T47D (cell line): ENCODE results near the gene C2orf76.

Experiments used
- DNase-seq, 2 experiments: peaks; one replicate each; pipeline versions ENCODE4 v3.0.0 to v3.0.0-alpha.2; 2011 to 2012; ENCODE audit warnings: low read depth in 1 of 2, low spot score in 1 of 2
- JUND ChIP-seq: IDR thresholded peaks from 2 replicates; pipeline ENCODE4 v1.6.1; 2012; ENCODE audit warnings: low read depth
- in situ Hi-C: cut with HindIII; loops from 2 replicates; pipeline ENCODE4 v1.10.0; 2016; ENCODE audit warnings: low sequenced_read_pairs, low pct_unique_long_range_greater_than_20kb

Gene C2orf76

GRCh38 chr2:119317554-119317953 is 49.1 kb downstream of the C2orf76 start:
- in situ Hi-C loops: no loop called here
- no peak for TF ChIP-seq JUND
- no peak for DNase-seq

DNA sequence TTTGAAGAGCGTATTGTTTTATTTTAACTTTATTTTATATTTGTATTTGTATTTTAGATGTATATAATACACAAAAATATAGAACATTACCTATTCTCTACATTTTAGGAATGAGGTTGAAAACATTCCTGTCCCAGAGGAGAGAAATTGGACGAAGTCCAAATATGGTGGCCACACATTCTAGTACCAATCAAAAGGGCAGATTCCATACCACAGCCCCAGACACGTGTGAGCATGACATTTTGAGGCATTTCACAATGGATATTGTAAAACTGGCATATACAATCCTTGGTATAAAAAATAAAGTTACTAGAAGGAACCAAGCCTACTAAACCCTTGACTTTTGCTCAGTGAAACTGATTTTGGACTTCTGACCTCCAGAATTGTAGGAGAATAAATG is 50.6 kb downstream of the C2orf76 start:
- no peak for DNase-seq

DNA sequence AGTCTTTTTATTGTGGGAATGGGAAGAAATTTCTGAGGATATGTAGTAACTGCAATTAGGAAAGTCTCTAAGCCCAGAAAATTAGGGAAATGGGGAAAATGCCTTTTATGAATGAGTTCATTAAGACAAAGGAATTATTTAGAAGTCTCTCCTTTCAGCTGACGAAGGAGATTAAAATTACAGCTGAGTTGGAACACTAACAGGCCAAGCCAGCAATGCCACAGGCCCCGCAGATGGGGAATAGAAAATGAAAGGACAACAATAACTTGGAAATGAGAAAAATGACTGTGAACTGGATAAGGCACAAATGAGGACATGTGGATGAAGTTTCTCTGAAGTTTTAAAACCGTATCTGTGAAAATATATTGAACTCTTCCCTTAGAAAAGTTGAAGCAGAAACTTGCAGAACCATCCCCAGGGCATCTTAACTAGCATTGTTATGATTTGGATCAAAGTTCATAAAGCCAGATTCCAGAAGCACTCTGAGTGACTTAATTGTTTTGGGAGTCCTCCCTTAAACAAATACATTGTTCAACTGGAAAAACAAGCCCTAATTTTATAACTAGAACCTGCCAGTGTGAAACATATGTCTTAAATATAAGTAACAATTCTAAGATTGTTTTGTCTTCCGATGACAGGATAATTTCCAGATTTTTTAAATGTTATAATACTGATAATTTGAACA is 51.3 kb downstream of the C2orf76 start:
- no peak for TF ChIP-seq JUND
- DNase-seq: peak in 1 of 2 experiments; percentile 55
- in situ Hi-C loops: no loop called here

More for the DNA sequence above, 50.6 kb downstream of the C2orf76 start:
- TF ChIP-seq JUND: no peak
- in situ Hi-C loops: no loop called here

- in situ Hi-C loops: no loop called here
- no peak for TF ChIP-seq JUND
These were observed 54.8 kb downstream of the C2orf76 start for GRCh38 chr2:119311831-119312230.

DNA sequence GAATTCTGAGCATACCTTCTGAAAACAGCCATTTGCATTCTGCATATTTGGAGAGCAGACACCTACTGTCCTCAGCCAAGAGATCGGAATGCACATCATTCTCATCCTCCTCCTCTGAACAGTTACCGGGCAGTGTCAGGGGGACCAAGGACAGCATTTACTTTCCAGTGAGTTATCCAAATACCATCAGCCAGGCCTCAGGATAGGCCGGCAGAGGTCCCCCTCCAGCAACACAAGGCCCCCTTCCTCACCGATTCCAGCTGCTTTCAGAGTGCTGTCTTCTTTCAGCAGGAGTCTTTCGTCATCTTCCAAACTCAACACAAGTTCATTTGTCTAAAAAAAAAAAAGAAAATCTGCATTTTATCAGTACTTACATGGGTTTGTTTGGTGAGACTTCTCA is 55.3 kb downstream of the C2orf76 start:
- in situ Hi-C loops: no loop called here
- no peak for DNase-seq
- no peak for TF ChIP-seq JUND

More at GRCh38 chr2:119311831-119312230, 54.8 kb downstream of the C2orf76 start:
- DNase-seq: no peak

DNA sequence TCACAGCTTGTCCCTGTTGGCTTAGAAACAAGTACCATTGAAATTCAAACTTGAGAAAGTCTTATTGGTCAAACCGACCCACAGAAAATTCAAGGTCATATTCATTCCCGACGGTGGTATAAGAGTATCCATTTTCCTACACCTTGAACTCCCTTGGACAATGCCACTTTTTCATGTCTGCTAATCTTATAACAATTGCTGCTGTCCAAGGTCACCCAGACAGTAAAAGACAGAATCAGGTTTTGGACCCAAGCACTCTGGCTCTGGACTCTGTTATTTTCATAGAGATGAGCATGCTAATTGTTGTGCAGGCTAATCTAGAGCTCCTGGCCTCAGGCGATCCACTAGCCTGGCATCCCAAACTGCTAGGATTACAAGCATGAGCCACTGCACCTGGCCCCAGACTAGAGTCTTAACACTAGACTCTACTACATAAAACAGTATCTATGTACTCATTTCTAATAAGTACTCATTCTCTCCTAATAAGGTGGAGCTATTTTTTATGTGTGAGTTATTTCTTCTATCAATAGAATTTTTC is 57.8 kb downstream of the C2orf76 start:
- DNase-seq: no peak
- in situ Hi-C loops: no loop called here
- no peak for TF ChIP-seq JUND

DNA sequence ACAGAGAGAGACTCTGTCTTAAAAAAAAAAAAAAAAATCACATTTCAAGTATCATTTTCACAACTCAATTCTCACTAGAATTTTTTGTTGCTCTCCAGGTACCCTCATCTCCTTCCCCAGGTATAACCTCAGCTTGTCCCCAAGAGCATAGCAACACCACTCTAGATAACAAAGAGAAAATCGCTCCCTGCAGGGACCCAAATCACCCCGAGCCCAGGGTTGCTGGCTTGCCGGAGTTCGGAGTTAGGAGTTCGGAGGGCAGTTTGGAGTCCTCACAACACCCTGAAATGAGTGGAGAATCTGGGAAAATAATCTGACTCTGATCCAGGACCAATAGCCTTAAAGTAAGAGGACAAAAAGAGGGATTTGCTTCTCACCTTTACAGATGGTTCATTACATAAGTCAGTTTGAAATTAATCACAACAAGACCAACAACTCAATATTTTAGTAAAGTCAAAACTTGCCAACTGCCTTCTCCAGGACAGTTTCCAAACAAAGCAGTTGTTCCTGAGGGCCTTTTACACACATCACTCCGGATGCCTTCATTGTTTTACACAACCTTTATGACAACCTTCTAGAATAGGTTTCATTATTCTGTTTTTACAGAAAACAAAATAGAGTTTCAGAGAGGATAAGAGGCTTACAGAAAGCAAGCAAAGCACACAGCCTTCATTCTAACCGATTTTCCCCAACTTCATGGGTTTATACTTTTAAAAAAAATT is 59.1 kb downstream of the C2orf76 start:
- in situ Hi-C loops: no loop called here

GRCh38 chr2:119306196-119306590 is 60.4 kb downstream of the C2orf76 start:
- in situ Hi-C loops: no loop called here
- TF ChIP-seq JUND: no peak
- DNase-seq: no peak

More for the DNA sequence above, 59.1 kb downstream of the C2orf76 start:
- no peak for TF ChIP-seq JUND
- DNase-seq: no peak

DNA sequence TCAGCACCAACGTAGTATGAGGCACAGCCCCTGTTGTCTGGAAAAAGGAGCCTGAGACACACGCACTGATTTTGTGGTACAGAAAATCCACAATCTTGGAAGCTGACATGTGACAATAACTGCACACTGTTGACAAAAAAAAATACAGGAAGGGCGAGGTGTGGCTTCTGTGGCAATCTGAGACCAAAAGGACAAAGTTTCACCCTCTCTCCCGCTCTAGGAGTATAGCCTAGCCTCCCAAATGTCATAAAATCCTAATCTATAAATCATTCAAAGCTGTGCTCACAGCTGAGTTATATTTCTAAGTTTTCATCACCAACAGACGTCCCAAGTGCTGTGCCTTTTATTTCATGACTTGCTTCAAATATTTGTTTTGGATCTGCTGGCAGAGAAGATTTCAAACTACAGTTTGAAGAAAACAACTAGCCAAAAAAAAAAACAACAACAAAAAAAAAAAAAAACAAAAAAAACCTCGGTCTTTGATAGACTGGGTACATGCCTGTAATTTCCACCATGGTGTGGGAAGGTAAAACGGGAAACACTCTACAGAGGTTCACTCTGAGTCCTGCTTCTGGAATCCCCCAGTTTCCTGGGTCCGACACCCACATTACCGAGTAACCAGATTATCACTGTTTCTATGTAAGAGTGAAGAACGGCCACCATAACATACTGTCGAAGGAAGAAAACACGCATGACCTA is 61.0 kb downstream of the C2orf76 start:
- no peak for DNase-seq
- no peak for TF ChIP-seq JUND
- in situ Hi-C loops: no loop called here

DNA sequence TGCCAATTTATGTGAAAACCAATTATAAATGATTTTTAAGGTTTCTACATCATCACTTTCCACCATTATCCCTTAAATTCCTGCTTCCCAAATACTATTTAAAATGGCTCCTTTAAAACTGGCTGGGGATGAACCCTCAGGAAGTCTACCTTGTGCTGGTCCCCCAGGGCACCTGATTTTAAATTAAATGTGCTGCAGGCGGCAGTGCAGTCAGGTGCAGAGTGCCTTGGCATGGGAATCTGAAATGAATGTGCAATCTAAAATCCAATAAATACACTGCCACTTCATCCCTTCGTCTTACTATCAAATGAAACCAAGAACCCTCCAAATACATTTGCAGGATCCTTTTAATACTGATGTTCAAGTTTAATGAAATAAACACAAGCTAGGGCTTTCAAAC is 61.8 kb downstream of the C2orf76 start:
- DNase-seq: no peak
- in situ Hi-C loops: no loop called here
- TF ChIP-seq JUND: no peak

DNA sequence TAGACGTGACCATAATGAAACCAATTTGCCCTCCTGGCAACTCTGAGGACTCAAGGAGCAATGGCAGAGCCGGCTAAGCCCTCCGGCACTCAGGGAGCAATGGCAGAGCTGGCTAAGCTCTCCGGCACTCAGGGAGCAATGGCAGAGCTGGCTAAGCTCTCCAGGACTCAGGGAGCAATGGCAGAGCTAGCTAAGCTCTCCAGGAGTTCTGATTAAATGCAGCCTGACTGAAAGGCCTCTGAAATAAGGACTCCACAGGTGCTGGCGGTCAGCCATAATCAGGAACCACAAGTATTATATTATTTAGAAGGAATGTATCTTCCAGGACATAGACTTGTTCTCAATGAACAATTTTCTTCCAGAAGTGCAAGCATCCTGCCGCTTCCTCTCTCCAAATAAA is 65.2 kb downstream of the C2orf76 start:
- DNase-seq: no peak
- in situ Hi-C loops: no loop called here
- TF ChIP-seq JUND: no peak

DNA sequence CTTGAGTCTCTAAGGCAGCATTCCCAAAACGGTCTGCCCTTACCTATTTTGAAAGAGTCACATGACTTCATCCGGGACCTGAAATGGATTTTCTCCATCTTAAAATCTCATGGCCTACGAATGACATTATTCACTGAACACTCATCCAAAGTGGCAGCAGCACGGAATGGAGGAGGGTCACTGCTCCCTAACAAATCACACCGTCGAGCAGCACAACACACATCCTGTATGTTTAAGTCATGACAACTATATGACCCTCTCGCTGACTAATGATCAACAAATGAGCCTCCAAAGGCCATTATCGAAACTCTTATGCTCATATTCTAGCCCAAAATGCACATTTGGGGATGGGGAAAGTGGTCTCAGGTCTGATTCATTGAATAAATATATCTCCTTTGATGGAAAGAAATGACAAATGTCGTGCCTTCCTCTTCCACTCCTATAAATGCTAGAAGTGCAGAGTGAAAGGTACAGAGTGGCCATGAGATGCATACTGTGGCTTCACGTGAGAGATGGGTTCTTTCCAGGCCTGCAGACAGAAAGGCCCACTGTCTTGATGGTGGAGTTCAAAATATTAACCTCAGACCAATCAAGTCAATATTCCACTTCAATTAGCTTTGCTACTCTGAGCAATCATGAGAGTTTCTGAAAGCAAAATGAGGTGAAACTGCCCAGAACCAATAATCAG is 70.8 kb downstream of the C2orf76 start:
- in situ Hi-C loops: no loop called here
- no peak for DNase-seq
- TF ChIP-seq JUND: no peak
